ENCODE measurements around the gene KLHL14. TPM values are rescaled to one million over a fixed set of nuclear protein-coding genes. Genes with fewer than 3 reads are reported as not detected.
A peak's percentile ranks its signal among the peaks of the same experiment; 100 is the strongest.

KLHL14 gene
- total and polyA plus RNA-seq, 9 donors = 0.04 to 1.6 (median 0.23) TPM

DNA sequence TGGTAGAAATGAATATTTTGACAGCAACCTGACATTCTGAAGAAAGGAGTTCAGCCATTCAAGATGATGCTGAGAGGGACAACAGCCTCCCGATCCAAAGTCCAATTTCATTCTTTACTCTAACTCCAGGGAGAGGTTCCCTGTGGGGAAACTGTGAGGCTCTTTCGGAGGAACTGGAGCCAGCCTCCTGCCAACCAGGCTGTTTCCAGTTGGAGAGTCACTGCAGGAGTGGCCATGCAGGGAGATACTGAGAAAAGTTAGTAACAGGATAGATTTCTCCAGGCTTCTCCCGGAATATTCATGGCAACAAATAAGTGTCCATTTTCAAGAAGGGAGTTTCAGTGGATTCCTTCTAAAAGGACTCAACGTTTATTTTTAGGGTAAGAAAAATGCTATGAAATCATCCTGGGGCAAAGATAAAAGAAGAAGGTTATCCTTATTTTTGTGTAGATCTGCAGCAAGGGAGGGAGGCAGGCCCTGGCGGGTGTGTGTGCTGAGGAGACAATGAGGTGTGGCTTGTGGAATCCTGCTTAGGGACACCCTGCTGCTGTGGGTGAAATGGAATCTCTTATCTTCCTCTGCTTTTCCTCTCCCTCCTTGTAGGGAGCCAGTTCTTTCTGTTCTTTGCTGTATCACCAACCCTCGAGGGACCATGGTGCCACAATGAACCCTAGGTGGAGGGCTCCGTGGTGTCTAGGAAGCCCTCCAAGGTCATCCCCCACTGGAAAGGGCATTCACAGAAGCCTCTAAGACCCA is 18.1 kb downstream of the KLHL14 start:
- WGBS (ENCODE audit: insufficient coverage) = 64% methylated on average over 2 of the region's 7 CpGs
- no peak for DNase-seq
- H3K9me3 ChIP-seq (replicated peaks; ENCODE audit: control insufficient read depth, low read depth, low read length) = no peaks in the 10 kb centered on the region
- H3K27ac ChIP-seq (ENCODE audit: low read length) = no peak overlapping the region
- no peaks in the 10 kb centered on the region for H3K36me3 ChIP-seq (ENCODE audit: control insufficient read depth, insufficient read depth, low read length)
- H3K27me3 ChIP-seq (ENCODE audit: control insufficient read depth, insufficient read depth, low read length) = no peaks in the 10 kb centered on the region
- H3K4me3 ChIP-seq (ENCODE audit: low read length) = no peak overlapping the region
- no peaks in the 10 kb centered on the region for H3K4me1 ChIP-seq (ENCODE audit: control insufficient read depth, insufficient read depth, low read length)

DNA sequence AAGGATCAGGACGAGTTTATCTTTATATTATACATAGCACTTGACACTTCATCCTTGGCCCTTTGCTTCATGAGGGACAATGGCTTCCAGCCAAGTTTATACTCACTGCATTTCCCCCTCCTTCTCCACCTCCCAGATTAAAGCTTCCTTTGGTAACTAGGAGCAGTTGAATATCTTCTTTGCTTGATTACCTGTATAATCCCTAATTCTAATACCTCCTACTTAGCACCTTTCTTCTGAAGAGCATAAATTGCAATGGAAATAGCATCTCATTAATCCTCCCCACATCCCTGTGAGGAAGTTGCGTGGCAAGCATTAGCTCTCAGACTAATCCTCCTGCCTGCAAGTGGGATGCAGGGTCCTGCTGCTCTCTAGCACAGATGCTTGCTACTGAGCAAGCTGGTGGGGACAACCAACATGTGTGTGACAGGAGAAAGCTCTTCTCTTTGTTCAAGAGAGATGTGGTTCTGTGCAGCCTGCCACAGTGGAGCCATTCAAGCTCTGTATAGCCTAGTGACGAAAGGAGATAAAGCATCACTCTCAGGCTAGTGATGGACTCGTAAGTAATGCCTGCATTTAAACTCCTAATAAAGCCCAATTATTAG is 19.1 kb downstream of the KLHL14 start:
- H3K27ac ChIP-seq (ENCODE audit: low read length) = no peak overlapping the region
- no peaks in the 10 kb centered on the region for H3K27me3 ChIP-seq (ENCODE audit: control insufficient read depth, insufficient read depth, low read length)
- WGBS (ENCODE audit: insufficient coverage) = 44% methylated on average over 2 of the region's 4 CpGs
- no peak for DNase-seq
- no peaks in the 10 kb centered on the region for H3K4me1 ChIP-seq (ENCODE audit: control insufficient read depth, insufficient read depth, low read length)
- H3K9me3 ChIP-seq (replicated peaks; ENCODE audit: control insufficient read depth, low read depth, low read length) = no peaks in the 10 kb centered on the region
- no peaks in the 10 kb centered on the region for H3K36me3 ChIP-seq (ENCODE audit: control insufficient read depth, insufficient read depth, low read length)
- no peak overlapping the region for H3K4me3 ChIP-seq (ENCODE audit: low read length)

DNA sequence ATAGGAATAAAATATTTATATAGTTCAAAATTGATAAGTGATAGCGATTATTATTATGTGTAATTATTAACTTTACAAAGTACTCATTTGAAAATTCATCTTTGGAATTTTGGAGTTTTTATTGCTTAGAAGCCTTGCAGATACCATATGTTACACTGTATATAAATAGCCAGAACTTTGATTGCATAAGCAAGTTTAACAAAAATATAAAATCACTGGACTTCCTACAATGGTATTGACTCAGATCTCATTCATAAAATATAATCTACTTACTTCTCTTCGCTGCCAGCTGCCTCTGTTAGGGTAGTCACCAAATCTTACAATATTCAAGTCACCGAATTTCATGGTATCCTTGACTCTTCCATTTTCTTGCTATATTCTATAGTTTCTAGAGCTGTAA is 22.5 kb downstream of the KLHL14 start:
- Histone ChIP-seq H3K9me3 (replicated peaks; ENCODE audit: control insufficient read depth, low read depth, low read length) (no peaks in the 10 kb centered on the region), H3K27ac (ENCODE audit: low read length) (no peak overlapping the region), H3K4me3 (ENCODE audit: low read length) (no peak overlapping the region), H3K27me3 (ENCODE audit: control insufficient read depth, insufficient read depth, low read length) (no peaks in the 10 kb centered on the region), H3K4me1 (ENCODE audit: control insufficient read depth, insufficient read depth, low read length) (no peaks in the 10 kb centered on the region), H3K36me3 (ENCODE audit: control insufficient read depth, insufficient read depth, low read length) (no peaks in the 10 kb centered on the region)
- no peak for DNase-seq
- no CpG with 5 or more reads among the region's 3 CpGs for WGBS (ENCODE audit: insufficient coverage)

DNA sequence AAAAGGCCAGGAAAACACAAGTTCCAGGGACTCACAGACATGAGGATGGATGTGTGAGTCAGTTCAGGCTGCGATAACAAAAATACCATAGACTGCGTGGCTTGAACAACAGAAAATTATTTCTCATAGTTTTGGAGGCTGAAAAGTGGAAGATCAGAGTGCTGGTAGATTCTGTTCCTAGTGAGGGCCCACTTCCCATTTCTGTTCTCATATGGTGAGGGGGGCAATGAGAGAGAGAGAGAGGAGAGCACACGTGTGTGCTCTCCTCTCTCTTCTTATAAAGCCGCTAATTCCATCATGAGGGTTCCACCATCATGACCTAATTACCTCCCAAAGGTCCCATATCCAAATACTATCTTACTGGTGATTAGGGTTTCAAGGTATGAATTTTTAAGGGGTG is 23.0 kb downstream of the KLHL14 start:
- WGBS (ENCODE audit: insufficient coverage) = 83% methylated on average over 1 of the region's 4 CpGs
- Histone ChIP-seq H3K4me3 (ENCODE audit: low read length) (no peak overlapping the region), H3K27me3 (ENCODE audit: control insufficient read depth, insufficient read depth, low read length) (no peaks in the 10 kb centered on the region), H3K27ac (ENCODE audit: low read length) (no peak overlapping the region), H3K4me1 (ENCODE audit: control insufficient read depth, insufficient read depth, low read length) (no peaks in the 10 kb centered on the region), H3K9me3 (replicated peaks; ENCODE audit: control insufficient read depth, low read depth, low read length) (no peaks in the 10 kb centered on the region), H3K36me3 (ENCODE audit: control insufficient read depth, insufficient read depth, low read length) (no peaks in the 10 kb centered on the region)
- no peak for DNase-seq

DNA sequence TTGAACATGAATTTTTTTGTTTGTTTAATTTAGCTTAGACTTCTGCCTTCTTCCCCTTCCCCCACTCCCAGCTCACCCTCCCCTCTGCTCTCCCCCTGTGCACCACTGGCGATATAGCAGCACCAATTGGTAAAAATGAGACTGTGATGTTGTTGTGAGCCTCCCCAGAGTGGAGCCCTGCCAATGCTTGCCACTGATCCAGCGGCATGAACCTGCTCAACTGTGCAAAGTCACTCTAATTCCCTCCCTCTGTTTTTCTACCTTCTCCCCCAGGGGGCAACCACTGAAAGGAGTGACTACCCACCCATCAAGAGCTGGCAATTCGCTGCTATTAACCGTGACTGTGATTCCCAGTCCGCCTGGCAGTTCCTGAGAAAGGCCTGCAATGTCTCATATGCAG is 30.2 kb downstream of the KLHL14 start:
- Histone ChIP-seq H3K36me3 (ENCODE audit: control insufficient read depth, insufficient read depth, low read length) (no peaks in the 10 kb centered on the region), H3K4me3 (ENCODE audit: low read length) (no peak overlapping the region), H3K9me3 (replicated peaks; ENCODE audit: control insufficient read depth, low read depth, low read length) (no peaks in the 10 kb centered on the region), H3K4me1 (ENCODE audit: control insufficient read depth, insufficient read depth, low read length) (no peaks in the 10 kb centered on the region), H3K27me3 (ENCODE audit: control insufficient read depth, insufficient read depth, low read length) (no peaks in the 10 kb centered on the region), H3K27ac (ENCODE audit: low read length) (no peak overlapping the region)
- 68% methylated on average over 4 of the region's 5 CpGs for WGBS (ENCODE audit: insufficient coverage)
- no peak for DNase-seq

DNA sequence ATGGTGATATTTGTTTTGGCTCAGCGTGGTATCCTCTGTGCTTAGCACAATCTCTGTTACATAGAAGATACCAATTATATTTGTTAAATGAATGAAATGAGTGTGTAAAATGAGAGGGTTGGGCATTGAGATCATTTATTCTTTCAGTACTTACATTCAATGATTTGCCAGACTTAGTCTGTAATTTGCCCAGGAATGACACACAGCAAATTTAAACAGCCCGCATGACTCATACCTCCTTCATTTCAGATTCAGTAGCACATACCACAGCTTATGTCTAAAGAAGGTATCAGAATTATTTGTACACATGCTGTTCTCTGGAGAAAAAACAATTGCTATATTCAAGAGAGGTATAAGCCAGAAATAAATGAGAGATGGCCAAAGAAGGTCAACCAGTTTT is 37.0 kb downstream of the KLHL14 start:
- WGBS (ENCODE audit: insufficient coverage) = no CpG with 5 or more reads among the region's 2 CpGs
- no peak overlapping the region for H3K4me3 ChIP-seq (ENCODE audit: low read length)
- no peak overlapping the region for H3K27ac ChIP-seq (ENCODE audit: low read length)
- H3K27me3 ChIP-seq (ENCODE audit: control insufficient read depth, insufficient read depth, low read length) = no peaks in the 10 kb centered on the region
- no peaks in the 10 kb centered on the region for H3K9me3 ChIP-seq (replicated peaks; ENCODE audit: control insufficient read depth, low read depth, low read length)
- DNase-seq = no peak
- H3K4me1 ChIP-seq (ENCODE audit: control insufficient read depth, insufficient read depth, low read length) = no peaks in the 10 kb centered on the region
- H3K36me3 ChIP-seq (ENCODE audit: control insufficient read depth, insufficient read depth, low read length) = no peaks in the 10 kb centered on the region

DNA sequence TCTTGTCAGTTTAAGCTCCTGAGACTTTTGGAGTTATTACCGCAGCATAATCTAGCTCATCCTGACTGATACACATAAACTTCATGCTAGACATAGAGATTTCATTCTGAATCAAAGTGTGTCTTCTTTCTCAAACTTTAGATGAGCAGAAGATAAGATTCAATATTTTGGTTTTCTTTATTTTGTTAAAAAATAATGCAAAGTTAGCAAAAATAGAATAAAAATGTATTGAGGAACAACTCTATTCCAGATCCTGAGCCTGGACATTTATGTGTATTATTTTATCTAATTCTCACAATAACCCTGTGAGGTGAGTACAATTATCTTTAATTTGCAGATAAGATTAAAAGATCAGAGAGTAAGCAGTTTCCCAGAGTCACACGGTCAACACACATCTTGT is 38.4 kb downstream of the KLHL14 start:
- Histone ChIP-seq H3K4me1 (ENCODE audit: control insufficient read depth, insufficient read depth, low read length) (no peaks in the 10 kb centered on the region), H3K36me3 (ENCODE audit: control insufficient read depth, insufficient read depth, low read length) (no peaks in the 10 kb centered on the region), H3K27ac (ENCODE audit: low read length) (no peak overlapping the region), H3K9me3 (replicated peaks; ENCODE audit: control insufficient read depth, low read depth, low read length) (no peaks in the 10 kb centered on the region), H3K27me3 (ENCODE audit: control insufficient read depth, insufficient read depth, low read length) (no peaks in the 10 kb centered on the region), H3K4me3 (ENCODE audit: low read length) (no peak overlapping the region)
- DNase-seq = no peak
- WGBS (ENCODE audit: insufficient coverage) = no CpG with 5 or more reads among the region's 2 CpGs

DNA sequence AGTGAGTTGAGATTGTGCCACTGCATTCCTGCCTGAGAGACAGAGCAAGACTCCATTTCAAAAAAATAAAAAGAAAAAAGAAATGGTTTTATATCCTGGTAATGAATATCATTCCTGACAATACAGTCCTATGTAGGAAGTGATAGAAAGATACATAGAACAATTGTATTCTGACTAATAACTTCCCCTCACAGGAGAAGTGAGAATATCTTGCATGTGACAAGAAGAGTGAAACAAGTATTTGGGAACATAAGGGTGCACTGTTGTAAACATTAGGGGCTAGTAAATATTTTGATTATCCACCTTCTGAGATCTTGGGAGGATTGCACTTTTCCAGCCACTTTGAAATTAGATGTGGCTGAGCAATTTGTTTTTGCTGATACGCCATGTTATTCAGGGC is 40.7 kb downstream of the KLHL14 start:
- Histone ChIP-seq H3K9me3 (replicated peaks; ENCODE audit: control insufficient read depth, low read depth, low read length) (no peaks in the 10 kb centered on the region), H3K4me1 (ENCODE audit: control insufficient read depth, insufficient read depth, low read length) (no peaks in the 10 kb centered on the region), H3K27me3 (ENCODE audit: control insufficient read depth, insufficient read depth, low read length) (no peaks in the 10 kb centered on the region), H3K27ac (ENCODE audit: low read length) (no peak overlapping the region), H3K4me3 (ENCODE audit: low read length) (no peak overlapping the region), H3K36me3 (ENCODE audit: control insufficient read depth, insufficient read depth, low read length) (no peaks in the 10 kb centered on the region)
- no CpG with 5 or more reads among the region's 1 CpG for WGBS (ENCODE audit: insufficient coverage)
- DNase-seq = no peak

DNA sequence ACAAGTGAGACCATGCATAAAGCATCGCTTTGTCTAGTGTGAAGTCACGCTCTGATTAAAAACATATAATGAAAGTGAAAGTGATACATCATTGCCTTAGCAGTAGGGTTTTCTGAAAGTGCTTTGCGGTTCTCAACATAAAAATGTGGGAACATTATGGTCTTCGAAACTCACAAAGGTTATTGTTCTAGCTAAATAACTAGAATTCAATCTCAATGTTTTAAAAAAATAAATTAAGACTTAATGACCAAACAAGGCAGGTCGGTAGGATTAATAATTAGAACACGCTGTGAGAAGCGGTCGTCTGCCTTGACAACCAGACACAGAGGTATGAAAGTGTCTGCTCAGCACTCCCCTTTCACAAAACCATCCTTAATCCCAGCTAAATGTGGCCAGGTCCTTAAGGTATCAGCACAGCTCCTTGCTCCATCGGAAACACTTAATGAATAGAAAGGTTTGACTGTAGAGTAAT is 42.2 kb downstream of the KLHL14 start:
- no CpG with 5 or more reads among the region's 9 CpGs for WGBS (ENCODE audit: insufficient coverage)
- DNase-seq = peak; percentile 46
- Histone ChIP-seq H3K4me3 (ENCODE audit: low read length) (peak overlapping the region; percentile 35), H3K4me1 (ENCODE audit: control insufficient read depth, insufficient read depth, low read length) (no peaks in the 10 kb centered on the region), H3K27ac (ENCODE audit: low read length) (no peak overlapping the region), H3K36me3 (ENCODE audit: control insufficient read depth, insufficient read depth, low read length) (no peaks in the 10 kb centered on the region), H3K9me3 (replicated peaks; ENCODE audit: control insufficient read depth, low read depth, low read length) (no peaks in the 10 kb centered on the region), H3K27me3 (ENCODE audit: control insufficient read depth, insufficient read depth, low read length) (no peaks in the 10 kb centered on the region)

DNA sequence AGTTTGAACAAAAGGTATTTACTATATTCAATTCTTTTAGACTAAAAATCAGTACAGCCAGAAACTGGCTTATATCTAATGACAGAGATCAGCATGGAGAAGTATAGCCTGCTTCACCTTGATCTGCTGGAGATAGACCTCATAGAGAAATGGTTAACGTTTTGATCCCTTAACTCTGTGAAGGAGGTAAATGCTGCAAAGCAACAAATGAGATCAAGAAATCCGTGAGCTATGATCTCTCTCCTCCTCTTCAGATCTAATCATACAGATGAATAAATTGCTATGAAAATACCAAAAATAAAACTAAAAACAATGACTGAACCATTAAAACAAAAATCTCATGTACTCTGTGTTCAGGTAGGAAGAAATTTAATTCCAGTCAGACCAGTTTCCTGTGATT is 42.8 kb downstream of the KLHL14 start:
- DNase-seq = no peak
- Histone ChIP-seq H3K4me1 (ENCODE audit: control insufficient read depth, insufficient read depth, low read length) (no peaks in the 10 kb centered on the region), H3K27ac (ENCODE audit: low read length) (no peak overlapping the region), H3K36me3 (ENCODE audit: control insufficient read depth, insufficient read depth, low read length) (no peaks in the 10 kb centered on the region), H3K9me3 (replicated peaks; ENCODE audit: control insufficient read depth, low read depth, low read length) (no peaks in the 10 kb centered on the region), H3K27me3 (ENCODE audit: control insufficient read depth, insufficient read depth, low read length) (no peaks in the 10 kb centered on the region), H3K4me3 (ENCODE audit: low read length) (peak overlapping the region; percentile 35)
- WGBS (ENCODE audit: insufficient coverage) = no CpG with 5 or more reads among the region's 2 CpGs

Measured in muscle of leg (tissue), 11 donors.